K562 (cell line): ENCODE measurements around the gene NMRK1. TPM values are rescaled to one million over a fixed set of nuclear protein-coding genes. Genes with fewer than 3 reads are reported as not detected.

Experiments used
- ATAC-seq: fragments of 200-7000 bp; cut with Tn5 transposase; 3 replicates; pipeline ENCODE4 v1.9.1; 2020; ENCODE audit warnings: moderate library complexity
- BruUV-seq: library from RNA; stranded (reverse); fragments of 400-500 nt; replicated peaks from 2 replicates; lab custom pipeline; 2021; lab: Mats Ljungman, UMichigan
- CTCF ChIA-PET: fragments of 300-600 bp; formaldehyde crosslinking; extraction: SDS; loops from one replicate; lab custom pipeline; 2021; ENCODE audit warnings: low intra/inter-chr PET ratio; lab: Yijun Ruan, JAX
- POLR2A ChIA-PET: fragments of 300-600, 350-650 bp; sonication (Branson Sonifier 250); formaldehyde crosslinking; extraction: SDS; loops from one replicate; lab custom pipeline; 2021; ENCODE audit warnings: antibody characterized with exemption, inconsistent platforms; lab: Yijun Ruan, JAX
- DNase-seq, 4 experiments: peaks; one replicate each; pipeline versions ENCODE4 v3.0.0 to v3.0.0-alpha.2; 2011 to 2018; ENCODE audit warnings: low spot score in 3 of 4, mixed read lengths in 3 of 4; ENCODE audit errors: extremely low read depth in 1 of 4
- FAIRE-seq: peaks from 2 replicates; lab custom pipeline; 2011; peaks lifted over from hg19 to GRCh38; lab: Jason Lieb, UNC
- H2AFZ ChIP-seq: 2 replicates; pipeline ENCODE4 v1.6.0; 2011; ENCODE audit warnings: low read depth, low read length, control low read depth, inconsistent platforms
- H3K27ac ChIP-seq: fragments of 200-600 bp; 3 replicates; pipeline ENCODE4 v1.8.0; 2011; ENCODE audit warnings: low read depth, mild to moderate bottlenecking, control low read depth, inconsistent platforms, low read length, moderate library complexity, mixed read lengths; ENCODE audit errors: extremely low read depth
- H3K27me3 ChIP-seq, 2 experiments: fragments of 300-600 bp in 1 of 2; 2 replicates in 1 of 2; 3 replicates in 1 of 2; pipeline versions ENCODE4 v1.6.0 to v1.8.0; 2011; ENCODE audit warnings: inconsistent platforms in 2 of 2, low read length in 2 of 2, mild to moderate bottlenecking in 1 of 2, mixed read lengths in 1 of 2, moderate library complexity in 1 of 2; ENCODE audit not compliant: control insufficient read depth in 2 of 2, insufficient read depth in 2 of 2
- H3K36me3 ChIP-seq: fragments of 300-600 bp; 3 replicates; pipeline ENCODE4 v1.8.0; 2011; ENCODE audit warnings: mild to moderate bottlenecking, low read length, inconsistent platforms; ENCODE audit not compliant: control insufficient read depth, insufficient read depth
- H3K4me1 ChIP-seq, 2 experiments: fragments of 200-600 bp in 1 of 2; replicated peaks in 1 of 2; 2 replicates in 1 of 2; 3 replicates in 1 of 2; pipeline versions ENCODE4 v1.5.1 to v1.8.0; 2011; ENCODE audit warnings: inconsistent platforms in 2 of 2, low read length in 2 of 2, mild to moderate bottlenecking in 1 of 2, mixed read lengths in 1 of 2, moderate library complexity in 1 of 2; ENCODE audit not compliant: control insufficient read depth in 2 of 2, insufficient read depth in 2 of 2
- H3K4me2 ChIP-seq: 2 replicates; pipeline ENCODE4 v1.6.1; 2011; ENCODE audit warnings: low read length, control low read depth, inconsistent platforms, mixed read lengths; ENCODE audit not compliant: insufficient read depth
- H3K4me3 ChIP-seq: fragments of 200-600 bp; sonication (generic), shearing (Covaris generic); 2 replicates; pipeline ENCODE4 v1.5.1; 2016; ENCODE audit warnings: control low read depth, inconsistent platforms
- H3K79me2 ChIP-seq: fragments of 200-600 bp; 3 replicates; pipeline ENCODE4 v1.8.0; 2011; ENCODE audit warnings: low read length, inconsistent platforms; ENCODE audit not compliant: control insufficient read depth, insufficient read depth
- H3K9ac ChIP-seq, 2 experiments: 2 replicates each; pipeline versions ENCODE4 v1.6.0 to v1.6.1; 2011; ENCODE audit warnings: low read depth in 2 of 2, low read length in 2 of 2, control low read depth in 1 of 2, inconsistent platforms in 1 of 2, mild to moderate bottlenecking in 1 of 2, mixed read lengths in 1 of 2; ENCODE audit not compliant: insufficient read depth in 1 of 2
- H3K9me1 ChIP-seq: one replicate; pipeline ENCODE4 v1.6.0; 2011; ENCODE audit warnings: inconsistent platforms, mild to moderate bottlenecking, low read length, moderate library complexity; ENCODE audit not compliant: control insufficient read depth, insufficient read depth
- H3K9me3 ChIP-seq: replicated peaks from 2 replicates; pipeline ENCODE4 v1.5.1; 2011; ENCODE audit warnings: low read depth, low read length, inconsistent platforms; ENCODE audit not compliant: control insufficient read depth, insufficient read depth
- H4K20me1 ChIP-seq: replicated peaks from 2 replicates; pipeline ENCODE4 v1.6.1; 2011; ENCODE audit warnings: low read length, inconsistent platforms, mixed read lengths; ENCODE audit not compliant: control insufficient read depth, insufficient read depth
- BDP1 ChIP-seq: IDR thresholded peaks from 3 replicates; pipeline ENCODE4 v1.6.1; 2011; ENCODE audit not compliant: insufficient read length, insufficient read depth
- CBFB ChIP-seq: sonication (generic); formaldehyde crosslinking; IDR thresholded peaks from 2 replicates; pipeline ENCODE4 v1.4.0; 2020; ENCODE audit warnings: mild to moderate bottlenecking, missing genetic modification reagents
- CLOCK ChIP-seq: fragments of 250-450 bp; sonication (Bioruptor Pico); IDR thresholded peaks from 2 replicates; pipeline ENCODE4 v1.4.0; 2020; ENCODE audit warnings: mild to moderate bottlenecking, moderate library complexity, borderline replicate concordance
- CTBP1 ChIP-seq: fragments of 450-650 bp; IDR thresholded peaks from 2 replicates; pipeline ENCODE4 v1.6.1; 2016; ENCODE audit warnings: borderline replicate concordance
- IRF2 ChIP-seq: sonication (generic); formaldehyde crosslinking; IDR thresholded peaks from 2 replicates; pipeline ENCODE4 v1.8.1; 2022; ENCODE audit warnings: mild to moderate bottlenecking, missing genetic modification reagents
- MEF2A ChIP-seq: IDR thresholded peaks from 2 replicates; pipeline ENCODE4 v1.6.1; 2011; ENCODE audit warnings: low read depth, mild to moderate bottlenecking, low read length, moderate library complexity; ENCODE audit not compliant: control insufficient read depth
- MTF1 ChIP-seq: fragments of 250-450 bp; sonication (Bioruptor Pico); IDR thresholded peaks from 2 replicates; pipeline ENCODE4 v1.9.0; 2021; ENCODE audit warnings: moderate library complexity, mild to moderate bottlenecking, inconsistent platforms, borderline replicate concordance
- NR2C1 ChIP-seq, 2 experiments: fragments of 450-650 bp; IDR thresholded peaks; 2 replicates each; pipeline ENCODE4 v1.6.1; 2017; ENCODE audit warnings: mild to moderate bottlenecking in 2 of 2, antibody characterized with exemption in 1 of 2, inconsistent platforms in 1 of 2, missing compliant biosample characterization in 1 of 2, missing genetic modification characterization in 1 of 2
- SRSF1 ChIP-seq: fragments of 200-400 bp; formaldehyde crosslinking; IDR thresholded peaks from 2 replicates; pipeline ENCODE4 v1.6.1; 2017; ENCODE audit warnings: mild to moderate bottlenecking, low read depth, low read length, moderate library complexity
- YBX1 ChIP-seq: fragments of 450-650 bp; IDR thresholded peaks from 2 replicates; pipeline ENCODE4 v1.7.1; 2016; ENCODE audit warnings: mild to moderate bottlenecking
- ZNF324 ChIP-seq: fragments of 250-450 bp; sonication (Bioruptor Pico); IDR thresholded peaks from 2 replicates; pipeline ENCODE4 v1.4.0; 2020; ENCODE audit warnings: mild to moderate bottlenecking
- ZNF431 ChIP-seq: sonication (generic); formaldehyde crosslinking; IDR thresholded peaks from 2 replicates; pipeline ENCODE4 v1.8.0; 2022; ENCODE audit warnings: mild to moderate bottlenecking, missing genetic modification reagents
- ZNF507 ChIP-seq: conservative IDR thresholded peaks from 2 replicates; pipeline ENCODE4 v1.6.1; 2017; ENCODE audit warnings: missing genetic modification characterization, missing compliant biosample characterization
- WGBS: fragments of 100-300 bp; shearing (Covaris generic); methylation state at CpG from one replicate; pipeline ENCODE4 v1.1.6; 2016; ENCODE audit warnings: low coverage, mixed read lengths; ENCODE audit not compliant: insufficient coverage; ENCODE audit errors: missing lambda C conversion rate; 5-methylcytosine and 5-hydroxymethylcytosine counted together
- in situ Hi-C: fragments of 300-500 bp; cut with MboI; formaldehyde crosslinking; loops from 4 replicates; pipeline ENCODE4 v1.15.0; 2018; ENCODE audit warnings: inconsistent platforms, mixed read lengths
- intact Hi-C: fragments of 100-400 bp; cut with micrococcal nuclease; formaldehyde crosslinking; loops from 2 replicates; pipeline ENCODE4 v1.14.2; 2022
- polyA plus RNA-seq, 8 experiments: library from polyadenylated mRNA; depleted of rRNA in 4 of 8; stranded (reverse) in 5 of 8; unstranded in 3 of 8; fragments of >200 nt; fragmentation: Nextera tagmentation in 2 of 8; fragmentation: Illumina TruSeq in 1 of 8; extraction: Ambion mirVana in 2 of 8; extraction: Trizol in 1 of 8; gene quantifications; 2 replicates each; pipeline versions ENCODE4 v1.2.1 to v1.2.3, GENCODE V29; 2011 to 2014; ENCODE audit warnings: inconsistent platforms in 1 of 8, missing spikeins in 1 of 8
- total RNA-seq, 7 experiments: library from RNA; depleted of rRNA in 6 of 7; stranded (reverse); fragments of >200 nt in 6 of 7; fragmentation: Illumina TruSeq in 2 of 7; extraction: Trizol in 2 of 7; gene quantifications; 2 replicates each; pipeline versions ENCODE4 v1.2.1 to v1.2.3, GENCODE V29; 2011 to 2021; ENCODE audit warnings: low replicate concordance in 1 of 7
- TF ChIP-seq, protein P1 (sequence below), 3 experiments: IDR thresholded peaks in 2 of 3; conservative IDR thresholded peaks in 1 of 3; 2 replicates each; pipeline ENCODE4 v1.5.1; 2011 to 2012; ENCODE audit warnings: low read length in 3 of 3, mild to moderate bottlenecking in 3 of 3, control low read depth in 2 of 3, improper control_type of control experiment in 1 of 3, inconsistent platforms in 1 of 3, low read depth in 1 of 3, mixed read lengths in 1 of 3, moderate library complexity in 1 of 3; ENCODE audit not compliant: insufficient read depth in 2 of 3
- TF ChIP-seq, protein P2 (sequence below): fragments of 250-450 bp; sonication (Bioruptor Pico); IDR thresholded peaks from 2 replicates; pipeline ENCODE4 v1.4.0; 2020; ENCODE audit warnings: mild to moderate bottlenecking

The NMRK1 gene
- total and polyA plus RNA-seq, 9 of the 15 experiments (the other 6 are each of a cell fraction or from before 2014, with no cell fraction given): 1.1 to 3.5 (median 1.7) TPM

DNA sequence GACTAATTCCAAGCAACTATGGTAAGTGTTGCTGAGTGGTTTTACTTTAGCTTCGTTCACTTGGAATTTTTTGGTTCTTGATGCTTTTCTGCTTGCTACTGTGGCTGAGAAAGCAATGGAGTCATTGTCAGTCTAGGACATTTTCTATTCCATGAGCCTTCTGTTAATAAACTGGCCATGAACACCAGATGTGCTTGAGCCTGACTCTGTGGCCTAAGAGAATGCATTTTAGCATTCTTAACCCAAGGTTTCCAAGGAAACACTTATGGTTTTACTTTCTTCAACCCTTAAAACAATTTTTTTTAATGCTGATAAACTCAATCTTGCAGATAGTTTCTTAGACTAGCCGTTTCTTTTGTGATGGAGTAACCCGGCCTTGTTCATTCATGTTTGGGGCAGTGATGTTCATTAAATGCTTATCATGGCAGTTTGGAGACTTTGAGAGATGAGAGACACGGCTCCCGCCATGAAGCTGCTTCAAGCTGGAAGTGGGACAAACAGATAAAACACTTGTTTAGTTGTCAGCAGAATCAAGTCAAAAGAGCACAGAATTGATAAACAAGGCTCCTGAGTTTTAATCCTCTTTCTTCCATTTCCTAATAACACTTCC is 42.8 kb upstream of the NMRK1 start:
- FAIRE-seq (no peak), ATAC-seq (no peak), DNase-seq (no peak)
- 25% methylated on average over 5 of the region's 5 CpGs for WGBS
- no peaks in the 10 kb centered on the region for H3K9me3 ChIP-seq
- H3K4me1 ChIP-seq: no peaks in the 10 kb centered on the region
- intact Hi-C loops: no loop called here
- no peaks in the 10 kb centered on the region for H4K20me1 ChIP-seq
- H3K27ac ChIP-seq: no peak overlapping the region
- H3K79me2 ChIP-seq: no peaks in the 10 kb centered on the region
- H3K36me3 ChIP-seq: peaks cover 2% of the 10 kb centered on the region; the same call in 1 of the 3 replicates
- H3K9ac ChIP-seq: no peak overlapping the region
- ChIA-PET CTCF (no interaction called here), POLR2A (interaction anchor here (0.7 kb wide), 1 partner anchor 11 kb away, joined by 3 read pairs; no protein-coding TSS in a partner anchor)
- H3K4me2 ChIP-seq: no peak overlapping the region
- in situ Hi-C loops: no loop called here
- BruUV-seq: no TSS peak
- no peak overlapping the region for H3K4me3 ChIP-seq
- no peaks in the 10 kb centered on the region for H3K9me1 ChIP-seq
- no peak overlapping the region for H2AFZ ChIP-seq
- no peaks in the 10 kb centered on the region for H3K27me3 ChIP-seq
- TF ChIP-seq IRF2 (CRISPR knock-in tag): no peak
- TF ChIP-seq YBX1: no peak
- TF ChIP-seq CTBP1: no peak
- TF ChIP-seq BDP1: no peak
- TF ChIP-seq NR2C1 (IDR thresholded peaks at IDR 0.05): no peak
- no peak for TF ChIP-seq NR2C1 (tag; IDR thresholded peaks at IDR 0.05)
- no peak for TF ChIP-seq ZNF324 (CRISPR knock-in tag)
- TF ChIP-seq ZNF431 (CRISPR knock-in tag): no peak
- TF ChIP-seq ZNF507 (tag): no peak
- no peak for TF ChIP-seq SRSF1
- TF ChIP-seq CLOCK (CRISPR knock-in tag): no peak
- TF ChIP-seq, protein P1, sequence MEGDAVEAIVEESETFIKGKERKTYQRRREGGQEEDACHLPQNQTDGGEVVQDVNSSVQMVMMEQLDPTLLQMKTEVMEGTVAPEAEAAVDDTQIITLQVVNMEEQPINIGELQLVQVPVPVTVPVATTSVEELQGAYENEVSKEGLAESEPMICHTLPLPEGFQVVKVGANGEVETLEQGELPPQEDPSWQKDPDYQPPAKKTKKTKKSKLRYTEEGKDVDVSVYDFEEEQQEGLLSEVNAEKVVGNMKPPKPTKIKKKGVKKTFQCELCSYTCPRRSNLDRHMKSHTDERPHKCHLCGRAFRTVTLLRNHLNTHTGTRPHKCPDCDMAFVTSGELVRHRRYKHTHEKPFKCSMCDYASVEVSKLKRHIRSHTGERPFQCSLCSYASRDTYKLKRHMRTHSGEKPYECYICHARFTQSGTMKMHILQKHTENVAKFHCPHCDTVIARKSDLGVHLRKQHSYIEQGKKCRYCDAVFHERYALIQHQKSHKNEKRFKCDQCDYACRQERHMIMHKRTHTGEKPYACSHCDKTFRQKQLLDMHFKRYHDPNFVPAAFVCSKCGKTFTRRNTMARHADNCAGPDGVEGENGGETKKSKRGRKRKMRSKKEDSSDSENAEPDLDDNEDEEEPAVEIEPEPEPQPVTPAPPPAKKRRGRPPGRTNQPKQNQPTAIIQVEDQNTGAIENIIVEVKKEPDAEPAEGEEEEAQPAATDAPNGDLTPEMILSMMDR (IDR thresholded peaks at IDR 0.05 in 2 of 3, conservative IDR thresholded peaks at IDR 0.05 in 1 of 3; ENCODE audit: insufficient read depth in 2 of 3, low read depth in 1 of 3, low read length in 3 of 3): no peak
- no peak for TF ChIP-seq MTF1 (CRISPR knock-in tag)
- no peak for TF ChIP-seq CBFB
- TF ChIP-seq MEF2A: no peak
- TF ChIP-seq, protein P2, sequence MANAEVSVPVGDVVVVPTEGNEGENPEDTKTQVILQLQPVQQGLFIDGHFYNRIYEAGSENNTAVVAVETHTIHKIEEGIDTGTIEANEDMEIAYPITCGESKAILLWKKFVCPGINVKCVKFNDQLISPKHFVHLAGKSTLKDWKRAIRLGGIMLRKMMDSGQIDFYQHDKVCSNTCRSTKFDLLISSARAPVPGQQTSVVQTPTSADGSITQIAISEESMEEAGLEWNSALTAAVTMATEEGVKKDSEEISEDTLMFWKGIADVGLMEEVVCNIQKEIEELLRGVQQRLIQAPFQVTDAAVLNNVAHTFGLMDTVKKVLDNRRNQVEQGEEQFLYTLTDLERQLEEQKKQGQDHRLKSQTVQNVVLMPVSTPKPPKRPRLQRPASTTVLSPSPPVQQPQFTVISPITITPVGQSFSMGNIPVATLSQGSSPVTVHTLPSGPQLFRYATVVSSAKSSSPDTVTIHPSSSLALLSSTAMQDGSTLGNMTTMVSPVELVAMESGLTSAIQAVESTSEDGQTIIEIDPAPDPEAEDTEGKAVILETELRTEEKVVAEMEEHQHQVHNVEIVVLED (CRISPR knock-in tag): no peak
